Lower lobe of right lung (tissue), 2 donors: ENCODE data around the gene SLC44A5. TPM values are rescaled to one million over a fixed set of nuclear protein-coding genes. Genes with fewer than 3 reads are reported as not detected.

Source experiments
- ATAC-seq, 2 donors: fragments of 200-7000 bp; cut with Tn5 transposase; one replicate each; pipeline ENCODE4 v1.9.1; 2020 to 2022; ENCODE audit warnings: mild to moderate bottlenecking in 2 of 2, moderate library complexity in 2 of 2
- DNase-seq: peaks from one replicate; pipeline ENCODE4 v3.0.0-alpha.2; 2020
- H3K27ac ChIP-seq: fragments of 200-600 bp; one replicate; pipeline ENCODE4 v1.8.0; 2022
- H3K27me3 ChIP-seq: fragments of 200-600 bp; one replicate; pipeline ENCODE4 v1.8.0; 2022; ENCODE audit warnings: low read depth
- H3K36me3 ChIP-seq: fragments of 200-600 bp; one replicate; pipeline ENCODE4 v1.8.0; 2022; ENCODE audit warnings: mild to moderate bottlenecking
- H3K4me1 ChIP-seq: fragments of 200-600 bp; one replicate; pipeline ENCODE4 v1.8.0; 2022
- H3K4me3 ChIP-seq: fragments of 200-600 bp; one replicate; pipeline ENCODE4 v1.8.0; 2022; ENCODE audit warnings: mild to moderate bottlenecking
- H3K9me3 ChIP-seq: fragments of 200-600 bp; one replicate; pipeline ENCODE4 v1.8.0; 2022
- CTCF ChIP-seq: fragments of 200-600 bp; IDR thresholded peaks from one replicate; pipeline ENCODE4 v1.8.0; 2022; ENCODE audit warnings: antibody characterized with exemption, mild to moderate bottlenecking
- intact Hi-C: fragments of 100-400 bp; cut with DNase I; formaldehyde crosslinking; loops from one replicate; pipeline ENCODE4 v1.11.0; 2022
- total RNA-seq: library from RNA; stranded (reverse); fragmentation: NEBNext Ultra II Directional; extraction: Animal tissue kit (Norgen Biotek cat#: 25700); gene quantifications from one replicate; pipeline ENCODE4 v1.2.1, GENCODE V29; 2021
- donor health status: DM: no; HTN: yes; CAD: no; lungs with severe emphysema.

SLC44A5 gene
- total RNA-seq, 1 donor from 2014 or later: 0.47 TPM

GRCh38 chr1:75533085-75533484 lies 77.8 kb downstream of the SLC44A5 start:
- TF ChIP-seq CTCF: no peak
- no peaks in the 10 kb centered on the region for H3K9me3 ChIP-seq
- H3K27me3 ChIP-seq: no peaks in the 10 kb centered on the region
- H3K4me1 ChIP-seq: no peaks in the 10 kb centered on the region
- no peak for ATAC-seq
- DNase-seq: no peak
- H3K36me3 ChIP-seq: no peaks in the 10 kb centered on the region
- H3K27ac ChIP-seq: no peak overlapping the region
- intact Hi-C loops: no loop called here
- H3K4me3 ChIP-seq: no peak overlapping the region

- Histone ChIP-seq H3K4me3 (no peak overlapping the region), H3K36me3 (no peaks in the 10 kb centered on the region), H3K27ac (no peak overlapping the region), H3K27me3 (no peaks in the 10 kb centered on the region), H3K4me1 (no peaks in the 10 kb centered on the region), H3K9me3 (no peaks in the 10 kb centered on the region)
- no peak for ATAC-seq
- no peak for TF ChIP-seq CTCF
- intact Hi-C loops: no loop called here
- DNase-seq: no peak
Observed at GRCh38 chr1:75531570-75531969, 79.3 kb downstream of the SLC44A5 start.

GRCh38 chr1:75529488-75529887 lies 81.4 kb downstream of the SLC44A5 start:
- Histone ChIP-seq H3K9me3 (no peaks in the 10 kb centered on the region), H3K27me3 (no peaks in the 10 kb centered on the region), H3K27ac (no peak overlapping the region), H3K4me3 (no peak overlapping the region), H3K36me3 (no peaks in the 10 kb centered on the region), H3K4me1 (no peaks in the 10 kb centered on the region)
- TF ChIP-seq CTCF: no peak
- DNase-seq: no peak
- intact Hi-C loops: no loop called here
- no peak for ATAC-seq

GRCh38 chr1:75528001-75528400 lies 82.9 kb downstream of the SLC44A5 start:
- DNase-seq: no peak

GRCh38 chr1:75522389-75522788 lies 88.5 kb downstream of the SLC44A5 start:
- no peaks in the 10 kb centered on the region for H3K9me3 ChIP-seq
- H3K27me3 ChIP-seq: no peaks in the 10 kb centered on the region
- no peaks in the 10 kb centered on the region for H3K36me3 ChIP-seq
- ATAC-seq: no peak
- intact Hi-C loops: no loop called here
- H3K27ac ChIP-seq: no peak overlapping the region
- no peak for DNase-seq
- no peak overlapping the region for H3K4me3 ChIP-seq
- H3K4me1 ChIP-seq: no peaks in the 10 kb centered on the region
- TF ChIP-seq CTCF: no peak

More at GRCh38 chr1:75528001-75528400, 82.9 kb downstream of the SLC44A5 start:
- H3K27me3 ChIP-seq: no peaks in the 10 kb centered on the region
- H3K36me3 ChIP-seq: no peaks in the 10 kb centered on the region
- TF ChIP-seq CTCF: no peak
- no peak for ATAC-seq
- intact Hi-C loops: no loop called here
- no peaks in the 10 kb centered on the region for H3K4me1 ChIP-seq
- no peak overlapping the region for H3K27ac ChIP-seq
- H3K9me3 ChIP-seq: no peaks in the 10 kb centered on the region
- no peak overlapping the region for H3K4me3 ChIP-seq

- Histone ChIP-seq H3K9me3 (no peaks in the 10 kb centered on the region), H3K27me3 (no peaks in the 10 kb centered on the region), H3K4me3 (no peak overlapping the region), H3K27ac (no peak overlapping the region), H3K36me3 (no peaks in the 10 kb centered on the region), H3K4me1 (no peaks in the 10 kb centered on the region)
- DNase-seq: no peak
- no peak for TF ChIP-seq CTCF
- ATAC-seq: no peak
- intact Hi-C loops: no loop called here
Observed at GRCh38 chr1:75521658-75522057, 89.3 kb downstream of the SLC44A5 start.
